H9 (cell line): ENCODE results near the gene TMEM158. TPM values are rescaled to one million over a fixed set of nuclear protein-coding genes. Genes with fewer than 3 reads are reported as not detected.

Experiments used
- DNase-seq: peaks from one replicate; pipeline ENCODE4 v3.0.0-alpha.2; 2017
- H2AFZ ChIP-seq: one replicate; pipeline ENCODE4 v1.6.1; 2013; ENCODE audit warnings: mild to moderate bottlenecking, low read length, control low read depth, moderate library complexity
- H2AK5ac ChIP-seq: 2 replicates; pipeline ENCODE4 v1.6.1; 2013; ENCODE audit warnings: low read length, control low read depth, mixed read lengths; ENCODE audit not compliant: insufficient read length
- H2BK120ac ChIP-seq: one replicate; pipeline ENCODE4 v1.6.1; 2013; ENCODE audit warnings: low read depth, mild to moderate bottlenecking, low read length, control low read depth, inconsistent platforms; ENCODE audit not compliant: poor library complexity, severe bottlenecking
- H2BK12ac ChIP-seq: 2 replicates; pipeline ENCODE4 v1.6.1; 2013; ENCODE audit warnings: low read length, control low read depth, mixed read lengths, low read depth; ENCODE audit not compliant: insufficient read length
- H2BK15ac ChIP-seq: 2 replicates; pipeline ENCODE4 v1.6.1; 2013; ENCODE audit warnings: low read depth, low read length, control low read depth
- H2BK20ac ChIP-seq: one replicate; pipeline ENCODE4 v1.6.1; 2013; ENCODE audit warnings: low read depth, mild to moderate bottlenecking, low read length, control low read depth, inconsistent platforms; ENCODE audit not compliant: poor library complexity, severe bottlenecking
- H2BK5ac ChIP-seq: 2 replicates; pipeline ENCODE4 v1.6.1; 2013; ENCODE audit warnings: low read length, control low read depth, mixed read lengths; ENCODE audit not compliant: insufficient read length
- H3K14ac ChIP-seq: 2 replicates; pipeline ENCODE4 v1.6.1; 2013; ENCODE audit warnings: low read length, control low read depth; ENCODE audit not compliant: insufficient read depth
- H3K18ac ChIP-seq: 2 replicates; pipeline ENCODE4 v1.6.1; 2013; ENCODE audit warnings: low read depth, mild to moderate bottlenecking, mixed read lengths, low read length, control low read depth; ENCODE audit not compliant: insufficient read length
- H3K23ac ChIP-seq: 2 replicates; pipeline ENCODE4 v1.6.1; 2013; ENCODE audit warnings: low read length, control low read depth, mixed read lengths, low read depth; ENCODE audit not compliant: insufficient read length
- H3K23me2 ChIP-seq: 2 replicates; pipeline ENCODE4 v1.6.1; 2013; ENCODE audit warnings: low read depth, mild to moderate bottlenecking, mixed read lengths, low read length, control low read depth; ENCODE audit not compliant: insufficient read length, poor library complexity, severe bottlenecking
- H3K27ac ChIP-seq: 2 replicates; pipeline ENCODE4 v1.5.1; 2013; ENCODE audit warnings: low read length, control low read depth, mixed read lengths, low read depth; ENCODE audit not compliant: insufficient read length
- H3K27me3 ChIP-seq: 2 replicates; pipeline ENCODE4 v1.6.1; 2013; ENCODE audit warnings: low read length, control low read depth, inconsistent platforms; ENCODE audit not compliant: insufficient read depth
- H3K4ac ChIP-seq: 2 replicates; pipeline ENCODE4 v1.6.1; 2013; ENCODE audit warnings: low read depth, mild to moderate bottlenecking, control low read depth, inconsistent platforms, low read length, moderate library complexity
- H3K4me1 ChIP-seq: 2 replicates; pipeline ENCODE4 v1.6.1; 2013; ENCODE audit warnings: low read length, control low read depth, inconsistent platforms; ENCODE audit not compliant: insufficient read depth
- H3K4me2 ChIP-seq: 2 replicates; pipeline ENCODE4 v1.6.1; 2013; ENCODE audit warnings: low read length, control low read depth, mixed read lengths; ENCODE audit not compliant: insufficient read length, insufficient read depth
- H3K56ac ChIP-seq: 2 replicates; pipeline ENCODE4 v1.6.1; 2013; ENCODE audit warnings: low read depth, mild to moderate bottlenecking, mixed read lengths, low read length, control low read depth; ENCODE audit not compliant: insufficient read length
- H3K79me1 ChIP-seq: 2 replicates; pipeline ENCODE4 v1.6.1; 2013; ENCODE audit warnings: low read depth, mild to moderate bottlenecking, moderate library complexity, low read length, control low read depth, inconsistent platforms; ENCODE audit not compliant: insufficient read depth, poor library complexity, severe bottlenecking
- H3K79me2 ChIP-seq: 2 replicates; pipeline ENCODE4 v1.6.1; 2013; ENCODE audit warnings: low read length, control low read depth, inconsistent platforms; ENCODE audit not compliant: insufficient read depth
- H3K9ac ChIP-seq: 2 replicates; pipeline ENCODE4 v1.6.1; 2013; ENCODE audit warnings: low read length, control low read depth, mixed read lengths; ENCODE audit not compliant: insufficient read length; ENCODE audit errors: extremely low read depth
- H3K9me3 ChIP-seq: one replicate; pipeline ENCODE4 v1.6.1; 2013; ENCODE audit warnings: low read depth, low read length, inconsistent platforms; ENCODE audit not compliant: control insufficient read depth
- H3T11ph ChIP-seq: one replicate; pipeline ENCODE4 v1.6.1; 2013; ENCODE audit warnings: mild to moderate bottlenecking, low read length, control low read depth, inconsistent platforms
- H4K20me1 ChIP-seq: one replicate; pipeline ENCODE4 v1.6.1; 2013; ENCODE audit not compliant: control insufficient read depth, insufficient read length, insufficient read depth
- H4K5ac ChIP-seq: 2 replicates; pipeline ENCODE4 v1.6.1; 2013; ENCODE audit warnings: low read depth, mild to moderate bottlenecking, mixed read lengths, low read length, control low read depth; ENCODE audit not compliant: insufficient read length
- H4K8ac ChIP-seq: replicated peaks from 2 replicates; pipeline ENCODE4 v1.6.1; 2013; ENCODE audit warnings: low read length, control low read depth, mixed read lengths, low read depth; ENCODE audit not compliant: insufficient read length
- H4K91ac ChIP-seq: 2 replicates; pipeline ENCODE4 v1.6.1; 2013; ENCODE audit warnings: low read depth, mild to moderate bottlenecking, moderate library complexity, mixed read lengths, low read length, control low read depth; ENCODE audit not compliant: insufficient read length
- H3K27ac Mint-ChIP-seq, 3 experiments: 2 replicates in 2 of 3; 3 replicates in 1 of 3; pipeline ENCODE4 v1.8.0; 2020 to 2021; ENCODE audit warnings: mixed read lengths in 3 of 3, mild to moderate bottlenecking in 1 of 3, moderate library complexity in 1 of 3
- H3K27me3 Mint-ChIP-seq: 2 replicates; pipeline ENCODE4 v1.8.0; 2021; ENCODE audit warnings: low read depth, mild to moderate bottlenecking, moderate library complexity, mixed read lengths
- H3K36me3 Mint-ChIP-seq, 3 experiments: 2 replicates in 2 of 3; 3 replicates in 1 of 3; pipeline ENCODE4 v1.8.0; 2020 to 2021; ENCODE audit warnings: low read depth in 3 of 3, mixed read lengths in 3 of 3; ENCODE audit not compliant: insufficient read depth in 1 of 3
- H3K4me1 Mint-ChIP-seq, 2 experiments: 2 replicates each; pipeline ENCODE4 v1.8.0; 2020; ENCODE audit warnings: mixed read lengths in 2 of 2
- H3K4me3 Mint-ChIP-seq, 2 experiments: 2 replicates in 1 of 2; 3 replicates in 1 of 2; pipeline ENCODE4 v1.8.0; 2020 to 2021; ENCODE audit warnings: mild to moderate bottlenecking in 2 of 2, mixed read lengths in 2 of 2, moderate library complexity in 1 of 2
- H3K9me3 Mint-ChIP-seq, 2 experiments: 2 replicates in 1 of 2; 3 replicates in 1 of 2; pipeline ENCODE4 v1.8.0; 2020; ENCODE audit warnings: mild to moderate bottlenecking in 2 of 2, mixed read lengths in 2 of 2, moderate library complexity in 1 of 2
- CTCF ChIP-seq: fragments of 200-600 bp; sonication (generic); conservative IDR thresholded peaks from 3 replicates; pipeline ENCODE4 v1.8.0; 2021; ENCODE audit warnings: antibody characterized with exemption, mild to moderate bottlenecking
- WGBS: extraction: QIAGEN DNeasy Blood & Tissue Kit; methylation state at CpG from one replicate; pipeline ENCODE4 v1.1.7; 2013; ENCODE audit warnings: missing lambda C conversion rate, low lambda C conversion rate, mixed read lengths; ENCODE audit not compliant: insufficient read length; ENCODE audit errors: extremely low coverage; 5-methylcytosine and 5-hydroxymethylcytosine counted together
- total RNA-seq: library from RNA; stranded (reverse); gene quantifications from 2 replicates; pipeline ENCODE4 v1.2.1, GENCODE V29; 2021

TMEM158 gene
- total RNA-seq, 1 experiment from 2014 or later = 29.1 TPM

GRCh38 chr3:45194791-45195190, 31.3 kb downstream of the TMEM158 start:
- H3K79me1 ChIP-seq = no peaks in the 10 kb centered on the region
- no peaks in the 10 kb centered on the region for H3K9me3 Mint-ChIP-seq
- TF ChIP-seq CTCF = no peak
- no peak overlapping the region for H2AFZ ChIP-seq
- no peak overlapping the region for H2AK5ac ChIP-seq
- H3K14ac ChIP-seq = no peak overlapping the region
- no peak overlapping the region for H3K18ac ChIP-seq
- H3K4ac ChIP-seq = no peak overlapping the region
- peaks cover 17% of the 10 kb centered on the region for H3K27me3 Mint-ChIP-seq
- H4K91ac ChIP-seq = no peak overlapping the region
- H2BK20ac ChIP-seq = no peak overlapping the region
- H3K79me2 ChIP-seq = no peaks in the 10 kb centered on the region
- H4K8ac ChIP-seq = no peak overlapping the region
- no peaks in the 10 kb centered on the region for H3K23me2 ChIP-seq
- H3K4me1 ChIP-seq = peaks cover 3% of the 10 kb centered on the region; the same call in 1 of the 2 replicates
- no peak overlapping the region for H2BK15ac ChIP-seq
- no peaks in the 10 kb centered on the region for H3K9me3 ChIP-seq
- no peak overlapping the region for H3K9ac ChIP-seq
- no peak overlapping the region for H3K27ac Mint-ChIP-seq
- H3K27me3 ChIP-seq = no peaks in the 10 kb centered on the region; the same call in 1 of the 2 replicates
- no peak overlapping the region for H2BK5ac ChIP-seq
- no peak overlapping the region for H3K23ac ChIP-seq
- H3K4me1 Mint-ChIP-seq = peaks cover 8 to 15% of the 10 kb centered on the region in 2 experiments
- no peaks in the 10 kb centered on the region for H4K20me1 ChIP-seq
- no peak overlapping the region for H3K56ac ChIP-seq
- no peak overlapping the region for H3K4me2 ChIP-seq
- no peaks in the 10 kb centered on the region for H3K36me3 Mint-ChIP-seq
- no CpG with 5 or more reads among the region's 5 CpGs for WGBS
- H3K27ac ChIP-seq = no peak overlapping the region
- no peak overlapping the region for H2BK120ac ChIP-seq
- DNase-seq = no peak
- H4K5ac ChIP-seq = no peak overlapping the region
- no peak overlapping the region for H3T11ph ChIP-seq
- H3K4me3 Mint-ChIP-seq = no peak overlapping the region
- no peak overlapping the region for H2BK12ac ChIP-seq
